HK-2 (cell line): ENCODE results near the gene PARD3B.

ENCODE experiments used
- DNase-seq: peaks from one replicate; pipeline ENCODE4 v3.0.0-alpha.2; 2018; ENCODE audit not compliant: unreplicated experiment

PARD3B gene

DNA sequence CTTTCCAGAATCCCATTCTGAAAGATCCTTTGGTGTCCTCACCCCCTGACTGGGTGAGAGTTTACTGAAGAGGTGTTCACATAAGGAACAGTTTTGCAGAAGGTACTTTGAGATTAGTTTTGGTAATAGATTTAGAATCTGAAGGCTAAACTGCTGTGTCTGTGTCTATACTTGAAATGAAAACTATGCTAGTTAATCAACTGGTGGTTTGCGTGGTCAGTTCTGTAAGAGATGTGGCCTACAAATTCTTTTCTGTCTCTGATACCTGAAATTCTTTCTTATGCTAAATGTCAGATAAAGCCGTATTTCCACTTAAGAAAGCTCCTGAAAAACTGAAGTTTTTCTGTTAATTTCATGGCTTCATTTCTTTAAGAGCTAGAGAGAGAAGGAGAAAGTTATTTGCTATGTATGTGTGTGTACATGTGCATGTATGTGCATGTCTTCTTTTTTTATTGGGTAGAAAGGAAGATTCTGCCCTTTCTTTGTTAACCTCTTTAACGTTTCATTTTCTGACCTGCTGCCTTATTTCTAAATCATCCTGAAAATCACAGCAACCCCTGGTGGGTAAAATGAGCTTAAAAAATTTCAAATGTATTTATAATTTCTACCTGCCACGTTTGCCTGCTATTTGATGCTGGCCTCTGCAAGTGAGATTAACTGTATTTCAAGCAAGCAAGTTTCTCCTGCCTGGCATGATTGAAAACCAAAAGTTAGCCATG is 585.0 kb downstream of the PARD3B start:
- DNase-seq: no peak

DNA sequence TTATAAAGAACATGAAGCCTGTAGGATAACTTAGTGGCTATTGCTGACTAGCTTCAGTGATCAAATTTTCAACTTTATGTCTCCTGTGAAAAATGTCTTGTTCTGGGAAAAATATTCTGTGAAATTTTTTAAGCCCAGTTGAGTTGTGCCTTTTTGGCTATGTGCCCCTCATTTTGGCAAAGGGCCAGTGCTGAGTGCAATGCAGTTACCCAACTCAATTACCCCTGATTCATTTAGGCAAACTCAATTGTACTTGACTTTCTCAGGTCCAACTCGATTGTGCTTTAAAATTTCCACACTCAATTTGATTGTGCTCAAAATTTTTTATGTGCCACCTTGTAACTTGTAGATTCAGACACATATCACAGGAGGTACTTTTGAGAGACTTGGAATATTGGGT is 588.3 kb downstream of the PARD3B start:
- DNase-seq: no peak

DNA sequence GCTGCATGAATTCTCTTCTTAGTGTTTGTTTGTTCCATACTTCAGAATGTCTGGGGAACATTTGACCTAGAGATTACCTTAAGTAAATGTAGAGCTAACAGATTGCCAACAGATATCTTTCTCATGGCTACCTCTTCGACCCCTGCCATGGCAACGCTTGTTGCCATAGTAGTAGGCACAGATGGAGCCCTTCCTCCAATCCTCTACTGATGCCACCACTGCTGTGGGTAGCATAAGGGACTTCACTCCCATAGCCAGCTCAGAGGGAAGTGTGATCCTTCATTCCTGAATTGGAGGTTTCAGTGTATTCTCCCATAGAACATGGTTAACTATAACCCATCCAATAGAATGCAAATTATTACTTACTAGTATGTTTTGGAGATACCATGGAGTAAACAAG is 593.5 kb downstream of the PARD3B start:
- DNase-seq: no peak

GRCh38 chr2:205139822-205140463 is 594.7 kb downstream of the PARD3B start:
- no peak for DNase-seq

DNA sequence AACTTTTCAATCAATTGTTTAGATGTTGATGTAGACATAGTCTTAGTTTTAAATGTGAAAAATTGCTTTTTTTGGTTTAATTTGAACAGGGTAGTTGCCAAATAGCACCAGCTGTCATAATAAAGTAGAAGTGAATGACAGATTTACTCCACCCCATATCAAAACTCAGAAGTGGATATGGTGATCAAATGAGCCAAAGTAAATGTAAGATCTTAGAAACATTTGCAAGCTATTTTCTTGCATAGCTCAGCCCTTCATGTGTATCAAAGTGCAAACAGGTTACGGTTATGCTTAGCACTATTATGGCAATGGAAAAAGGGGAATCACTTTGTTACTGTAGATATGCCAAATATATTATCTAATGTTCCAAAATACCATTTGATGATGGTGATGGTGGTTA is 596.1 kb downstream of the PARD3B start:
- no peak for DNase-seq

DNA sequence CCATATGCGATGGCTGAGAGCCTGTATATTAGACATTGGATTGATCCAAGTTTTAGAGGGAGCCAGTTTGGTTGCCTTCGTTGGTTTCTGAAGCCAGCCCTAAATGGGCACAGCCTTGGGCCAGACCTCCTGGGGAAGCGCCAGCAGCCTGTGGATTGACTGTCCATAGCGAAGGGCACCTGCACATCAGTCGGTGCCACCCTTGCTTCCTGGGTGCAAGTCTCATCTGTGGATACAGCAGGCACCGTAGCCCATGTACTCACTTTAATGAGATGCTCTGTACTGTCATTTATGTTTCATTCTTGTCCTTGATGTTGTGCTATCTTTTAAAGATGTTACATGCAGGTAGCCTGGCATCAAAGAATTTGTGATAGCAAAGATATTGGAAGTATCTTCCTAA is 600.6 kb downstream of the PARD3B start:
- no peak for DNase-seq

GRCh38 chr2:205148755-205149154 is 603.5 kb downstream of the PARD3B start:
- no peak for DNase-seq

- no peak for DNase-seq
Measured at GRCh38 chr2:205156457-205156856, 611.2 kb downstream of the PARD3B start.

DNA sequence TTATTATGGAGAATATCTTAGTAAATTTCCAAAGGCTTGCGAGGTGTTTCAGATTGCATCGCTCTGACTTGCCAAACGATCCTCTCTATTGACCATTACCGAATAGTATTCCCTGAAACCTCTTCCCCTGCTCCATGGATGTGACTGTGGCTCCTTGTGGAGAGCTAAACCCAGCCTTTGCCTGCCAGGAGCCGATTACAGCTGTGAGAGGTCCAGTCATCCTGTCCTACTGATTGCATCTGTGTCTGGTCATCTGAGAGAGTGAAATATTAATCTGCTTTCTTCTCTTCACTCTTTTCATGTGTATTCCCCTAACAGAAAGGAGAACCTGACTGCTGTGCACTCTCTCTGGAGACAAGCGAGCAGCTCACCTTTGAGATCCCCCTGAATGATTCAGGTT is 613.1 kb downstream of the PARD3B start:
- no peak for DNase-seq

- DNase-seq: no peak
Measured at GRCh38 chr2:205161156-205161839, 616.0 kb downstream of the PARD3B start.

DNA sequence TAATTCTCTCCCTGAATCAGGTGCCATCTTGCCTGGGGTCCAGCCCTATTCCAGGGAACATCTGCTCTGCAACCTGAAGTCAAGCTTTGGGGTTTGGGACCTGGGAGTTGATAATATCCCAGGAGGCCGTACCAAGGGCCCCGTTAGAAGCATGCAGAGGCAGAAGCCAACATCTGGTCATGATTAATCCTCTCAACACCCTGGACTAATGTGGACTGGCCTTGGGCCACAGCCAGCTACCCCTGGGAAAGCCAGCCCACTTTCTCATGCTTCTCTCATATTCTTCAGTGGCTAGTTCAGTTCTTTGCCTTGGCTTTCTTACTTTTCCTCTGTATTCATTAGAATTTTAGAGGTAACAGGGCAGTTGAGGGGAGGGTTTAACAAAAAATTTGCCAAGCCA is 621.5 kb downstream of the PARD3B start:
- DNase-seq: no peak

GRCh38 chr2:205169012-205169411 is 623.7 kb downstream of the PARD3B start:
- DNase-seq: no peak

GRCh38 chr2:205169464-205169863 is 624.2 kb downstream of the PARD3B start:
- DNase-seq: no peak

GRCh38 chr2:205170399-205170798 is 625.1 kb downstream of the PARD3B start:
- DNase-seq: no peak

DNA sequence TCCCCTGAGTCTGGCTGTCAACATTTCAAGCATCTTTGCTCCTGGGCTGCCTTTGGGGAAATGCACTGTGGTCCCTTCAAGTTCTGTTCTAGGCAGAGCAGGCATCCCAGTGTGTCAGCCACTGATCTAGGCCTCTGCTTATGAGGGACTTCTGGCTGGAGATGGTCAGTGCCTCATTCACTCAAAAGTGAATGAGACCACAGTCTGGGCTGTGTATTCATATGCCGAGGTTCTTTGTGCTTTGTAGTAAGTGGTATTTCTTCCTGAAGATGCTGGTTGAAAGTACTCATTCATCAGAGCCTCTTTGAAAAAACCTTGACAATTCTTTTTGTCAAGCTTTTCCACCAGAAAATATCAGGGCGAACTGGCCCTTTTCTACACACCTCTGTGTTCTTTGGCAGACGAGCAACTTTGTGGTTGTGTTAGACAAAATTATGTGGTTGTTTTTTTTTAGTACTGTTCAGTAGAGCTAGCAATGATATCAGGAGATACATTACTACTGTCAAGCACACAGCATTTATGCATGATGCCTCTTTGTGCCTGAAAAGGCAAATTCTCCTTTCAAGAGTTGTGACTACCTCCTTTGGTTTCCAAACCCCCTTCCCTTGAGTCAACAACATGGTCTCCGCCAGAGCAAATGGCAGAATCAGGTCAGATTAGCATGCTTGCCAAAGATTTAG is 626.1 kb downstream of the PARD3B start:
- DNase-seq: no peak

- no peak for DNase-seq
Measured at GRCh38 chr2:205175831-205176230, 630.6 kb downstream of the PARD3B start.

- DNase-seq: no peak
Measured at GRCh38 chr2:205176546-205176945, 631.3 kb downstream of the PARD3B start.

- no peak for DNase-seq
Measured at GRCh38 chr2:205177546-205177945, 632.3 kb downstream of the PARD3B start.

DNA sequence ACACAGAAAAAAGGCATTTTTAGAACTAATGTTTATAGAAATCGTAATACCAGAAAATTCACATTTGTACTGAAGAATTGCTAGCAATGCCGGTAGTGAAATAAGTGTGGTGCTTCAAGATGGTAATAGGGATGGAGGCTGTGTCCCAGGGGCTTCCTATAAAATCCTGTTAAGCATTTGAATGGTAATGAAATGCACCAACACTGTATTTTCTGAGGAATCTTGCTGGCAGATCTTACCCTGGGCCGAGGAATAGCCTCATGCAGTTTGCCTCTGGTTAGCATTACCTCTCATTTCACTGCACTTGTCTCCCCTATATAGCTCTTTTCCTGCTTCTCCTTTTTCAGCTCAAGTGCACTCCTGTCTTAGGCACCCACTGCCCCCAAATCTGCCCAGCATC is 635.5 kb downstream of the PARD3B start:
- DNase-seq: no peak

GRCh38 chr2:205187731-205188130 is 642.5 kb downstream of the PARD3B start:
- no peak for DNase-seq

DNA sequence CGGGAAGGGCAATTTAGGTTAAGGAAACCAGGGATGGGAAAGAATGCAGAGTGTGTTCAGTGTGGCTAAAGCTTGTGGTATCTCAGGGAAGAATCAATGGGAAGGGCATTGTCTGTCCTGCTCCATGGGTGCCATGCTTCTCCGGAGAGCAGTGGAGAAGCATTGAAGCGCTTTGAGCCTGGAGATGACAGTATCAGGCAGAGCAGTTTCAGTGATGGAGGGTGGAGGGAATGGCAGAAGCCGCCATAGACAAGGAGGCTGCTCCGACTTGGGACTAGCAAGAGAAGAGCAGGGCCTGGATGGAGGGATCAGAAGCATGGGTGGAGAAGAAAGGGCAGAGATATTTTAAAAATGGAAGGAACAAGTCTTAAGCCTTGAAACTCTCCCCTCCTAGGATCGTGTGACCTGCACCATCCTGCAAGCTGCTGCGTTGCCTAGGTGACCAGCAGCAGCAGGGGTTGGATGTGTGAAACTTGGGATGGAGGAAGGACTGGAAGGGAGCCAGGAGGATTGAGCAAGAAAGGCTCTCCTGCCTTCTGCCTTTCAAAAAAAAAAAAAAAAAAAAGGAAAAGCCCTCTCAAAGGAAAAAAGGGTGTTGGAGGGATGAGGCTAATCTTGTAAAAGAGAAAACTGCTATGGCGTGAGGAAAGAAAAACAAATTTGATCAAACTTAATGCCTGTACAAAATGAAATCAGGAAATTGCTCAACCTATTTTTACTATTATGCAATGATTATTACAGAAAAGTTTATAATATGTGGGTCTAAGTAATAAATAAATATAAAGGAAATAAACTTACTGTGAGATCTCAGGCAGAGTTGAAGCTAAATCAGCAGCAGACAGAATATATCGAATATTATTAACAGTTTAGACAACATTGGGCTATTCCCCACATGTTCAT is 643.2 kb downstream of the PARD3B start:
- DNase-seq: no peak

- DNase-seq: no peak
Measured at GRCh38 chr2:205189301-205189700, 644.0 kb downstream of the PARD3B start.
